GM12878 (cell line): Measurements from ENCODE around the gene POLD2. TPM values are rescaled to one million over a fixed set of nuclear protein-coding genes. Genes with fewer than 3 reads are reported as not detected.

Source experiments
- ATF7 ChIP-seq: fragments of 450-650 bp; IDR thresholded peaks from 2 replicates; pipeline ENCODE4 v1.6.1; 2016; ENCODE audit warnings: low read depth, mild to moderate bottlenecking
- BACH1 ChIP-seq: fragments of 450-650 bp; IDR thresholded peaks from 2 replicates; pipeline ENCODE4 v1.6.1; 2017; ENCODE audit warnings: mild to moderate bottlenecking, borderline replicate concordance
- BHLHE40 ChIP-seq, 2 experiments: fragments of 450-650 bp in 1 of 2; IDR thresholded peaks; 2 replicates each; pipeline ENCODE4 v1.6.1; 2011 to 2017; ENCODE audit warnings: low read depth in 2 of 2, borderline replicate concordance in 1 of 2, improper control_type of control experiment in 1 of 2, low read length in 1 of 2, mild to moderate bottlenecking in 1 of 2
- CEBPZ ChIP-seq: fragments of 150-350 bp; IDR thresholded peaks from 2 replicates; pipeline ENCODE4 v1.6.1; 2016; ENCODE audit warnings: low read depth, low read length
- CHD2 ChIP-seq: IDR thresholded peaks from 2 replicates; pipeline ENCODE4 v1.6.1; 2011; ENCODE audit warnings: low read depth, low read length, improper control_type of control experiment, borderline replicate concordance
- EGR1 ChIP-seq, 2 experiments: IDR thresholded peaks; 1 replicate in 1 of 2; 2 replicates in 1 of 2; pipeline ENCODE4 v1.6.1; 2011 to 2012; ENCODE audit warnings: low read depth in 2 of 2, low read length in 2 of 2, borderline replicate concordance in 1 of 2, mild to moderate bottlenecking in 1 of 2, moderate library complexity in 1 of 2
- ELK1 ChIP-seq: IDR thresholded peaks from 2 replicates; pipeline ENCODE4 v1.6.1; 2012; ENCODE audit warnings: low read depth, low read length, improper control_type of control experiment
- GABPA ChIP-seq: IDR thresholded peaks from 2 replicates; pipeline ENCODE4 v1.6.1; 2014; ENCODE audit warnings: antibody characterized with exemption, low read depth, mild to moderate bottlenecking, inconsistent platforms
- GATAD2B ChIP-seq: fragments of 450-650 bp; conservative IDR thresholded peaks from 2 replicates; pipeline ENCODE4 v1.6.1; 2017; ENCODE audit warnings: low read depth, mild to moderate bottlenecking, moderate library complexity
- HDGF ChIP-seq: fragments of 450-650 bp; IDR thresholded peaks from 2 replicates; pipeline ENCODE4 v1.6.1; 2016; ENCODE audit warnings: antibody characterized with exemption
- MAX ChIP-seq: IDR thresholded peaks from 2 replicates; pipeline ENCODE4 v1.6.1; 2012; ENCODE audit warnings: low read depth, low read length, improper control_type of control experiment
- NFYB ChIP-seq: IDR thresholded peaks from 2 replicates; pipeline ENCODE4 v1.6.1; 2011; ENCODE audit warnings: low read depth, mild to moderate bottlenecking, low read length, improper control_type of control experiment, moderate library complexity; ENCODE audit not compliant: insufficient read depth
- NR2F1 ChIP-seq: fragments of 450-650 bp; conservative IDR thresholded peaks from 2 replicates; pipeline ENCODE4 v1.6.1; 2017; ENCODE audit warnings: mild to moderate bottlenecking
- RAD21 ChIP-seq: IDR thresholded peaks from 2 replicates; pipeline ENCODE4 v1.6.1; 2011; ENCODE audit warnings: mild to moderate bottlenecking, low read depth, low read length, moderate library complexity; ENCODE audit not compliant: insufficient read depth
- SP1 ChIP-seq: IDR thresholded peaks from one replicate; pipeline ENCODE4 v1.6.1; 2011; ENCODE audit warnings: low read depth, low read length
- STAT1 ChIP-seq: fragments of 450-650 bp; conservative IDR thresholded peaks from 2 replicates; pipeline ENCODE4 v1.6.1; 2014; ENCODE audit warnings: antibody characterized with exemption, mild to moderate bottlenecking
- polyA plus RNA-seq, 11 experiments: library from polyadenylated mRNA; depleted of rRNA in 4 of 11; unstranded in 6 of 11; stranded (reverse) in 5 of 11; fragments of >200 nt; fragmentation: Nextera tagmentation in 4 of 11; fragmentation: Illumina TruSeq in 1 of 11; extraction: Ambion mirVana in 4 of 11; extraction: Trizol in 1 of 11; gene quantifications; 1 replicate in 1 of 11; 2 replicates in 10 of 11; pipeline versions ENCODE4 v1.2.1 to v1.2.3, GENCODE V29; 2011 to 2016; ENCODE audit warnings: inconsistent platforms in 2 of 11, missing spikeins in 2 of 11, low read depth in 1 of 11
- total RNA-seq, 4 experiments: library from RNA; depleted of rRNA in 3 of 4; stranded (reverse); fragments of >200 nt in 3 of 4; fragmentation: Illumina TruSeq in 1 of 4; extraction: Trizol in 1 of 4; gene quantifications; 2 replicates each; pipeline versions ENCODE4 v1.2.1 to v1.2.3, GENCODE V29; 2013 to 2021
- TF ChIP-seq, protein P1 (sequence below): fragments of 450-650 bp; conservative IDR thresholded peaks from 2 replicates; pipeline ENCODE4 v1.6.1; 2017; ENCODE audit warnings: mild to moderate bottlenecking, moderate library complexity
- TF ChIP-seq, protein P2 (sequence below): fragments of 450-650 bp; IDR thresholded peaks from 2 replicates; pipeline ENCODE4 v1.6.1; 2014; ENCODE audit warnings: mild to moderate bottlenecking
- TF ChIP-seq, protein P3 (sequence below): IDR thresholded peaks from 2 replicates; pipeline ENCODE4 v1.6.1; 2011; ENCODE audit warnings: borderline replicate concordance, low read depth, mild to moderate bottlenecking, moderate library complexity, low read length; ENCODE audit not compliant: insufficient read depth, poor library complexity, severe bottlenecking

The POLD2 gene
- total and polyA plus RNA-seq, 10 of the 15 experiments (the other 5 are each of a cell fraction or from before 2014, with no cell fraction given), result 19.1 to 287 (median 169) TPM

GRCh38 chr7:44082541-44083207 lies 40.7 kb downstream of the POLD2 start (continued):
- peak in 1 of 2 experiments; percentile 69; a peak in 2 of 3 replicates for TF ChIP-seq EGR1 (IDR thresholded peaks at IDR 0.05; ENCODE audit: borderline replicate concordance in 1 of 2, low read depth in 2 of 2, low read length in 2 of 2)
- no peak for TF ChIP-seq RAD21
- peak; percentile 91 for TF ChIP-seq NFYB
- TF ChIP-seq GATAD2B, result peak; percentile 38; the same call in 1 of the 2 replicates
- TF ChIP-seq, protein P1, sequence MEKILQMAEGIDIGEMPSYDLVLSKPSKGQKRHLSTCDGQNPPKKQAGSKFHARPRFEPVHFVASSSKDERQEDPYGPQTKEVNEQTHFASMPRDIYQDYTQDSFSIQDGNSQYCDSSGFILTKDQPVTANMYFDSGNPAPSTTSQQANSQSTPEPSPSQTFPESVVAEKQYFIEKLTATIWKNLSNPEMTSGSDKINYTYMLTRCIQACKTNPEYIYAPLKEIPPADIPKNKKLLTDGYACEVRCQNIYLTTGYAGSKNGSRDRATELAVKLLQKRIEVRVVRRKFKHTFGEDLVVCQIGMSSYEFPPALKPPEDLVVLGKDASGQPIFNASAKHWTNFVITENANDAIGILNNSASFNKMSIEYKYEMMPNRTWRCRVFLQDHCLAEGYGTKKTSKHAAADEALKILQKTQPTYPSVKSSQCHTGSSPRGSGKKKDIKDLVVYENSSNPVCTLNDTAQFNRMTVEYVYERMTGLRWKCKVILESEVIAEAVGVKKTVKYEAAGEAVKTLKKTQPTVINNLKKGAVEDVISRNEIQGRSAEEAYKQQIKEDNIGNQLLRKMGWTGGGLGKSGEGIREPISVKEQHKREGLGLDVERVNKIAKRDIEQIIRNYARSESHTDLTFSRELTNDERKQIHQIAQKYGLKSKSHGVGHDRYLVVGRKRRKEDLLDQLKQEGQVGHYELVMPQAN, result peak; percentile 36; the same call in 1 of the 2 replicates
- TF ChIP-seq, protein P2, sequence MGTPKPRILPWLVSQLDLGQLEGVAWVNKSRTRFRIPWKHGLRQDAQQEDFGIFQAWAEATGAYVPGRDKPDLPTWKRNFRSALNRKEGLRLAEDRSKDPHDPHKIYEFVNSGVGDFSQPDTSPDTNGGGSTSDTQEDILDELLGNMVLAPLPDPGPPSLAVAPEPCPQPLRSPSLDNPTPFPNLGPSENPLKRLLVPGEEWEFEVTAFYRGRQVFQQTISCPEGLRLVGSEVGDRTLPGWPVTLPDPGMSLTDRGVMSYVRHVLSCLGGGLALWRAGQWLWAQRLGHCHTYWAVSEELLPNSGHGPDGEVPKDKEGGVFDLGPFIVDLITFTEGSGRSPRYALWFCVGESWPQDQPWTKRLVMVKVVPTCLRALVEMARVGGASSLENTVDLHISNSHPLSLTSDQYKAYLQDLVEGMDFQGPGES, result 0 out of 2 replicates have a peak, but pooled peaks have one; percentile 50
- no peak for TF ChIP-seq ATF7
- TF ChIP-seq CHD2, result peak; percentile 61; the same call in 1 of the 2 replicates
- 0 out of 2 replicates have a peak, but pooled peaks have one; percentile 21 for TF ChIP-seq NR2F1
- TF ChIP-seq SP1, result peak; percentile 95
- peak; percentile 85; the same call in 1 of the 2 replicates for TF ChIP-seq BACH1
- 0 out of 2 replicates have a peak, but pooled peaks have one; percentile 24 for TF ChIP-seq HDGF
- peak; percentile 71 for TF ChIP-seq CEBPZ
- no peak; the same call in 1 of the 2 replicates for TF ChIP-seq MAX
- no peak for TF ChIP-seq STAT1
- peak in 1 of 2 experiments; percentile 73; a peak in 2 of 4 replicates for TF ChIP-seq BHLHE40 (IDR thresholded peaks at IDR 0.05; ENCODE audit: borderline replicate concordance in 1 of 2, low read depth in 2 of 2, low read length in 1 of 2)
- 0 out of 2 replicates have a peak, but pooled peaks have one; percentile 2 for TF ChIP-seq ELK1
- TF ChIP-seq GABPA, result peak; percentile 81
- TF ChIP-seq, protein P3, sequence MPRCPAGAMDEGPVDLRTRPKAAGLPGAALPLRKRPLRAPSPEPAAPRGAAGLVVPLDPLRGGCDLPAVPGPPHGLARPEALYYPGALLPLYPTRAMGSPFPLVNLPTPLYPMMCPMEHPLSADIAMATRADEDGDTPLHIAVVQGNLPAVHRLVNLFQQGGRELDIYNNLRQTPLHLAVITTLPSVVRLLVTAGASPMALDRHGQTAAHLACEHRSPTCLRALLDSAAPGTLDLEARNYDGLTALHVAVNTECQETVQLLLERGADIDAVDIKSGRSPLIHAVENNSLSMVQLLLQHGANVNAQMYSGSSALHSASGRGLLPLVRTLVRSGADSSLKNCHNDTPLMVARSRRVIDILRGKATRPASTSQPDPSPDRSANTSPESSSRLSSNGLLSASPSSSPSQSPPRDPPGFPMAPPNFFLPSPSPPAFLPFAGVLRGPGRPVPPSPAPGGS, result no peak
